IMR-90 (cell line): Measurements from ENCODE around the gene RAB27A. TPM values are rescaled to one million over a fixed set of nuclear protein-coding genes. Genes with fewer than 3 reads are reported as not detected.

Experiments
- ATAC-seq: fragments of 200-7000 bp; cut with Tn5 transposase; 2 replicates; pipeline ENCODE4 v1.9.1; 2020; ENCODE audit warnings: low read depth, mild to moderate bottlenecking, moderate library complexity
- BruUV-seq: library from RNA; stranded (reverse); fragments of 400-500 nt; replicated peaks from 2 replicates; lab custom pipeline; 2021; lab: Mats Ljungman, UMichigan
- CTCF ChIA-PET: fragments of 300-600 bp; formaldehyde crosslinking; extraction: SDS; loops from one replicate; lab custom pipeline; 2021; ENCODE audit warnings: antibody characterized with exemption; lab: Yijun Ruan, JAX
- POLR2A ChIA-PET: fragments of 300-600 bp; sonication (Branson Sonifier 250); formaldehyde crosslinking; loops from one replicate; lab custom pipeline; 2022; ENCODE audit warnings: antibody characterized with exemption; ENCODE audit not compliant: unreplicated experiment; lab: Charles Lee
- DNase-seq: peaks from one replicate; pipeline ENCODE4 v3.0.0; 2013
- H2AFZ ChIP-seq: replicated peaks from 2 replicates; pipeline ENCODE3; 2013; ENCODE audit warnings: low read length, mild to moderate bottlenecking; ENCODE audit not compliant: poor library complexity
- H2AK5ac ChIP-seq: 2 replicates; pipeline ENCODE4 v1.6.1; 2013; ENCODE audit warnings: low read depth, low read length, inconsistent platforms
- H2AK9ac ChIP-seq: replicated peaks from 2 replicates; pipeline ENCODE3; 2013; ENCODE audit warnings: mild to moderate bottlenecking, low read depth, low read length, moderate library complexity; ENCODE audit not compliant: poor library complexity
- H2BK120ac ChIP-seq: 2 replicates; pipeline ENCODE4 v1.6.1; 2013; ENCODE audit warnings: low read depth, low read length, inconsistent platforms
- H2BK15ac ChIP-seq: 3 replicates; pipeline ENCODE4 v1.6.1; 2013; ENCODE audit warnings: low read depth, low read length, inconsistent platforms
- H2BK20ac ChIP-seq: 2 replicates; pipeline ENCODE4 v1.6.1; 2013; ENCODE audit warnings: low read depth, mild to moderate bottlenecking, inconsistent platforms, low read length, moderate library complexity
- H2BK5ac ChIP-seq: 2 replicates; pipeline ENCODE4 v1.6.1; 2013; ENCODE audit warnings: mild to moderate bottlenecking, low read depth, low read length, inconsistent platforms; ENCODE audit not compliant: poor library complexity, severe bottlenecking
- H3K14ac ChIP-seq: replicated peaks from 2 replicates; pipeline ENCODE4 v1.6.1; 2013; ENCODE audit warnings: low read depth, low read length, inconsistent platforms
- H3K18ac ChIP-seq: 2 replicates; pipeline ENCODE4 v1.6.1; 2013; ENCODE audit warnings: low read depth, low read length, control low read depth
- H3K23ac ChIP-seq: 2 replicates; pipeline ENCODE4 v1.6.1; 2013; ENCODE audit warnings: low read depth, low read length, inconsistent platforms
- H3K27ac ChIP-seq: 2 replicates; pipeline ENCODE4 v1.5.1; 2013; ENCODE audit warnings: mild to moderate bottlenecking, control low read depth, low read length; ENCODE audit not compliant: insufficient read depth
- H3K27me3 ChIP-seq: 2 replicates; pipeline ENCODE4 v1.6.1; 2013; ENCODE audit warnings: low read length; ENCODE audit not compliant: control insufficient read depth, insufficient read depth
- H3K36me3 ChIP-seq: 2 replicates; pipeline ENCODE4 v1.6.1; 2013; ENCODE audit warnings: low read length, mixed read lengths; ENCODE audit not compliant: control insufficient read depth, insufficient read depth
- H3K4ac ChIP-seq: 2 replicates; pipeline ENCODE4 v1.6.1; 2013; ENCODE audit warnings: low read depth, low read length, inconsistent platforms
- H3K4me1 ChIP-seq: 2 replicates; pipeline ENCODE4 v1.6.1; 2013; ENCODE audit warnings: low read length, mixed read lengths; ENCODE audit not compliant: control insufficient read depth, insufficient read depth
- H3K4me2 ChIP-seq: 2 replicates; pipeline ENCODE4 v1.6.1; 2013; ENCODE audit warnings: low read depth, mild to moderate bottlenecking, control low read depth, low read length, moderate library complexity
- H3K4me3 ChIP-seq: 2 replicates; pipeline ENCODE4 v1.5.1; 2013; ENCODE audit warnings: low read depth, mild to moderate bottlenecking, control low read depth, low read length, moderate library complexity; ENCODE audit not compliant: insufficient read depth
- H3K56ac ChIP-seq: 2 replicates; pipeline ENCODE4 v1.6.1; 2013; ENCODE audit warnings: low read length, inconsistent platforms; ENCODE audit not compliant: insufficient read depth; ENCODE audit errors: extremely low read depth
- H3K79me1 ChIP-seq, 2 experiments: 2 replicates each; pipeline ENCODE4 v1.6.1; 2013; ENCODE audit warnings: low read length in 2 of 2, inconsistent platforms in 1 of 2, low read depth in 1 of 2
- H3K9ac ChIP-seq: 2 replicates; pipeline ENCODE4 v1.6.1; 2013; ENCODE audit warnings: low read depth, low read length, control low read depth
- H3K9me1 ChIP-seq: 2 replicates; pipeline ENCODE4 v1.6.1; 2013; ENCODE audit warnings: low read length, inconsistent platforms; ENCODE audit not compliant: insufficient read depth
- H3K9me3 ChIP-seq: 2 replicates; pipeline ENCODE4 v1.6.1; 2013; ENCODE audit warnings: low read length; ENCODE audit not compliant: control insufficient read depth, insufficient read depth
- H4K20me1 ChIP-seq: 2 replicates; pipeline ENCODE4 v1.6.1; 2013; ENCODE audit warnings: low read length, inconsistent platforms; ENCODE audit not compliant: insufficient read depth
- H4K5ac ChIP-seq: 2 replicates; pipeline ENCODE4 v1.6.1; 2013; ENCODE audit warnings: mild to moderate bottlenecking, low read depth, low read length, control low read depth
- H4K8ac ChIP-seq, 2 experiments: 2 replicates each; pipeline ENCODE4 v1.6.1; 2013; ENCODE audit warnings: low read depth in 2 of 2, low read length in 2 of 2, control low read depth in 1 of 2, inconsistent platforms in 1 of 2
- H4K91ac ChIP-seq: 2 replicates; pipeline ENCODE4 v1.6.1; 2013; ENCODE audit warnings: low read depth, low read length, inconsistent platforms; ENCODE audit not compliant: insufficient read depth
- BHLHE40 ChIP-seq: fragments of 150-350 bp; IDR thresholded peaks from 2 replicates; pipeline ENCODE4 v1.6.1; 2016; ENCODE audit warnings: mild to moderate bottlenecking, low read depth, low read length
- CEBPB ChIP-seq: IDR thresholded peaks from 2 replicates; pipeline ENCODE4 v1.6.1; 2012; ENCODE audit warnings: low read depth, low read length, improper control_type of control experiment
- CHD1 ChIP-seq: IDR thresholded peaks from 2 replicates; pipeline ENCODE4 v1.6.1; 2012; ENCODE audit warnings: low read depth, low read length, improper control_type of control experiment
- CTCF ChIP-seq: conservative IDR thresholded peaks from 2 replicates; pipeline ENCODE4 v1.5.1; 2012; ENCODE audit warnings: mild to moderate bottlenecking, low read depth, low read length, improper control_type of control experiment
- ELK1 ChIP-seq: fragments of 150-350 bp; IDR thresholded peaks from 2 replicates; pipeline ENCODE4 v1.6.1; 2016; ENCODE audit warnings: low read depth, mild to moderate bottlenecking, low read length, moderate library complexity, borderline replicate concordance
- MAFK ChIP-seq: IDR thresholded peaks from 2 replicates; pipeline ENCODE4 v1.6.1; 2012; ENCODE audit warnings: low read depth, low read length, improper control_type of control experiment
- MXI1 ChIP-seq: IDR thresholded peaks from 2 replicates; pipeline ENCODE4 v1.6.1; 2012; ENCODE audit warnings: low read depth, mild to moderate bottlenecking, low read length, moderate library complexity, borderline replicate concordance
- NFE2L2 ChIP-seq: fragments of 150-350 bp; IDR thresholded peaks from 2 replicates; pipeline ENCODE4 v1.6.1; 2016; ENCODE audit warnings: low read depth, mild to moderate bottlenecking, low read length
- SMC3 ChIP-seq: fragments of 150-350 bp; IDR thresholded peaks from 2 replicates; pipeline ENCODE4 v1.6.1; 2016; ENCODE audit warnings: low read depth, mild to moderate bottlenecking, antibody characterized with exemption, low read length, moderate library complexity
- WGBS, 2 experiments: methylation state at CpG; one replicate each; pipeline versions ENCODE4 v1.1.5 to v1.1.7; 2013; ENCODE audit warnings: missing lambda C conversion rate in 2 of 2; ENCODE audit not compliant: insufficient read length in 1 of 2; ENCODE audit errors: extremely low coverage in 2 of 2; 5-methylcytosine and 5-hydroxymethylcytosine counted together
- dilution Hi-C: fragments of 300-500 bp; cut with HindIII; formaldehyde crosslinking; loops from one replicate; pipeline ENCODE4 v1.14.3; 2018; ENCODE audit warnings: low sequenced_read_pairs; ENCODE audit not compliant: unreplicated experiment
- in situ Hi-C: fragments of 300-500 bp; cut with MboI; formaldehyde crosslinking; loops from 3 replicates; pipeline ENCODE4 v1.14.3; 2019; ENCODE audit warnings: low sequenced_read_pairs, inconsistent platforms, mixed read lengths
- intact Hi-C: fragments of 100-400 bp; cut with micrococcal nuclease; formaldehyde crosslinking; loops from 2 replicates; pipeline ENCODE4 v1.10.0; 2022
- polyA plus RNA-seq, 3 experiments: library from polyadenylated mRNA; depleted of rRNA; stranded (reverse); fragments of >200 nt; gene quantifications; 2 replicates each; pipeline ENCODE4 v1.2.3, GENCODE V29; 2012; ENCODE audit warnings: low replicate concordance in 1 of 3
- total RNA-seq: library from RNA; depleted of rRNA; stranded (reverse); fragments of >200 nt; gene quantifications from 2 replicates; pipeline ENCODE4 v1.2.3, GENCODE V29; 2012

Gene RAB27A
- total and polyA plus RNA-seq, 2 of the 4 experiments (the other 2 are of a cell fraction), result 4.8 to 13.7 TPM

- H2AFZ ChIP-seq, result no peak overlapping the region
- peaks cover 7% of the 10 kb centered on the region; the same call in 1 of the 2 replicates for H3K9me1 ChIP-seq
- H3K9ac ChIP-seq, result no peak overlapping the region
- ChIA-PET POLR2A (no interaction called here), CTCF (no interaction called here)
- H2AK5ac ChIP-seq, result no peak overlapping the region
- no peak overlapping the region for H2BK20ac ChIP-seq
- H3K9me3 ChIP-seq, result no peaks in the 10 kb centered on the region
- no peak overlapping the region for H2BK5ac ChIP-seq
- H2BK15ac ChIP-seq, result no peak overlapping the region
- no peak overlapping the region for H3K23ac ChIP-seq
- H4K91ac ChIP-seq, result no peak overlapping the region
- H3K79me1 ChIP-seq, result peaks cover 0 to 12% of the 10 kb centered on the region in 2 experiments; a peak in 2 of 4 replicates
- H4K8ac ChIP-seq, result no peak overlapping the region
- H3K4me3 ChIP-seq, result no peak overlapping the region
- DNase-seq (no peak), ATAC-seq (no peak)
- TF ChIP-seq MXI1, result no peak
- TF ChIP-seq CHD1, result no peak
- TF ChIP-seq CEBPB, result no peak
- no peak for TF ChIP-seq BHLHE40
- no peak for TF ChIP-seq SMC3
- TF ChIP-seq CTCF, result no peak
- no peak for TF ChIP-seq MAFK
- no peak for TF ChIP-seq ELK1
- TF ChIP-seq NFE2L2, result no peak
- intact Hi-C loops, result no loop called here
- dilution Hi-C loops, result no loop called here
- H2AK9ac ChIP-seq, result no peak overlapping the region
- no peak overlapping the region for H3K4me2 ChIP-seq
- no peak overlapping the region for H3K27ac ChIP-seq
- H3K56ac ChIP-seq, result no peak overlapping the region
- H3K14ac ChIP-seq, result no peak overlapping the region
- 100% methylated on average over 1 of the region's 3 CpGs; no CpG with 5 or more reads in 1 of the 2 experiments for WGBS, 2 experiments
- H3K4me1 ChIP-seq, result no peaks in the 10 kb centered on the region; the same call in 1 of the 2 replicates
- BruUV-seq, result no TSS peak
- H3K27me3 ChIP-seq, result no peaks in the 10 kb centered on the region
- no peak overlapping the region for H4K5ac ChIP-seq
- H4K20me1 ChIP-seq, result peaks cover 15% of the 10 kb centered on the region; the same call in 1 of the 2 replicates
- no peak overlapping the region for H3K4ac ChIP-seq
- no peaks in the 10 kb centered on the region for H3K36me3 ChIP-seq
- no peak overlapping the region for H3K18ac ChIP-seq
- H2BK120ac ChIP-seq, result no peak overlapping the region
- in situ Hi-C loops, result no loop called here
These were observed 90.9 kb downstream of the RAB27A start for GRCh38 chr15:55198706-55199105.
